Measurements from ENCODE around the gene PWWP2B.

Gene PWWP2B

DNA sequence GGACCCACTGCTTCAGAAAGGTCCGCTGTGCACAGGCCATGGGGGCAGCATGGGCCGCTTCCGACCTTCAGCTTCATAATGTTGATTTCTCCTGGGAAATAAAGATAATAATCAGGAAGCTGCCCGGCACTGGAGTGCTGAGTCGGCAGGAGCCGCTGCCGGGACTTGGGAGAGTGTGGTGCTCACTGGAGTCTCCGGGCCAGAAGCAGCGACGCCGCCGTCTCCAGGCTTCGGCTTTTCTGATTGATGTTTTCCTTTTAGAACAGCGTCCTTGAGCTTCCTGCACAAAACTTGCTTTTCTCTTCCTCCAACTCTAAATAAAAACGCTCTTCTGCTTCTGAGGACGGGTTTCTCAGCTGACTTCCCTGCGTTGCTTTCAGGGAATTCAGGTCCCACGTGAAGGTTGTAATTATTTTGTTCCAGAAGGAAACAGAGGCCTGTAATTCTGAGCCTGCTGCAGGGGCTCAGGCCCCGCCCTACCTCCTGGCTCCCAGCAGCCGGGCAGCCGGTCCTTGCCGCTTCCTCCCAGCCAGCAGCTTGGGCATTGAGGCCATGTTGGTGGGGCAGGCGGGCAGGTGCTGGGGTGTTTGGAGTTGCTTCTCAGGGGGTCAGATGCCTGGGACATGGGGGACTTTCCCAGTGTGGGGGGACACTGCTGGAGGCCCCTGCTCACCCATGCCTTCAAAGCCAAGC lies 14.7 kb downstream of the PWWP2B start:
- H3K4me3 ChIP-seq (ENCODE audit: insufficient read depth, low read depth, low read length) = no peak overlapping the region
- no peaks in the 10 kb centered on the region for H3K9me3 ChIP-seq (ENCODE audit: control insufficient read depth, low read length)
- H3K27ac ChIP-seq (ENCODE audit: insufficient read depth, low read depth, low read length, poor library complexity, severe bottlenecking) = no peak overlapping the region
- no peaks in the 10 kb centered on the region for H3K27me3 ChIP-seq (ENCODE audit: control insufficient read depth, insufficient read depth, low read length, poor library complexity, severe bottlenecking)
- no peaks in the 10 kb centered on the region for H3K36me3 ChIP-seq (ENCODE audit: control insufficient read depth, insufficient read depth, low read length)
- 79 to 82% methylated on average over 23 of the region's 23 CpGs for WGBS, 2 experiments
- peaks cover 37% of the 10 kb centered on the region for H3K4me1 ChIP-seq (ENCODE audit: control insufficient read depth, insufficient read depth, low read length)

DNA sequence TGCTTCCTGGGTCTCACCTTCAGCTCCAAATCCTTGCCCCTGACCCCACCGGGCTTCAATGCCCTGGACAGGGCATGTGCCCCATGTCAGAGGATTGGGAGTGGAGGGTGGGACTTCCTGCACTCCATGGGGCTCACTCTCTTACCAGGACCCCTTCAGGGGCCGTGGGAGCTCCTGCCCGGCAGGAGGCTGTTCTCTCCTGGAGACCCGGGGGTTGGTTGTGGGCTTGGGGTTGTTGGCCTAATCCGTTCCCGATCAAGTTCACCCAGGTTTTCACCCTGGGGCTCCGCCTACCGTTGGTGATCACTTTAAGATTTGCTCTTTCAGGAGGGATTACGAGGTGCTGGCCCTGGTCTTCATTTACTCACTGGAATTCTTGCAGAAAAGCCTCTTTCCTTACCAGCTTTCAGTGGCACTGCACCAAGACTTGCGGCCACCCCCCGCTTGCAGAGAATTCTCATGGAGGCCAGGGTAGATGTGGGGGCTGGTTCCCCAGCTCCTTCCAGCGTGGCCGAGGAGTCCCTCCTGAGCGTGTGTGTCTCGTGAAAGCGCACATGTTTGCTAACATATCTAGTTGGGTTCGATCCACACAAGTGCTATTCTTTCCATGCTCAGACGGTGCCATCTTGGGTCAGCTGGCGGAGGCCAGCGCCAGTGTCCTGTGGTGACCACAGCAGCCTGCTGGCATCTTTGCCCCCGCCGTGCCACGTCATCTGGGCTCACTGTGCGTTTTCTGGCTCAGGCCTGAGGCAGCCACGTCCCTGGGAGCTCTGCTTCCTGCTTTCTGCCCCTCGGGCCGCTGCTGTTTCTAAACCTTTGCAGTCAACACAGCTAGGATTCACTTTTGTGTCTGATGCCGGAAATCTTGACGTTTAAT lies 15.6 kb downstream of the PWWP2B start:
- whole genome bisulfite sequencing, 2 experiments = 91 to 92% methylated on average over 27 of the region's 29 CpGs
- no peaks in the 10 kb centered on the region for H3K27me3 ChIP-seq (ENCODE audit: control insufficient read depth, insufficient read depth, low read length, poor library complexity, severe bottlenecking)
- no peaks in the 10 kb centered on the region for H3K36me3 ChIP-seq (ENCODE audit: control insufficient read depth, insufficient read depth, low read length)
- H3K4me3 ChIP-seq (ENCODE audit: insufficient read depth, low read depth, low read length) = no peak overlapping the region
- no peaks in the 10 kb centered on the region for H3K9me3 ChIP-seq (ENCODE audit: control insufficient read depth, low read length)
- no peak overlapping the region for H3K27ac ChIP-seq (ENCODE audit: insufficient read depth, low read depth, low read length, poor library complexity, severe bottlenecking)
- peaks cover 37% of the 10 kb centered on the region for H3K4me1 ChIP-seq (ENCODE audit: control insufficient read depth, insufficient read depth, low read length)

DNA sequence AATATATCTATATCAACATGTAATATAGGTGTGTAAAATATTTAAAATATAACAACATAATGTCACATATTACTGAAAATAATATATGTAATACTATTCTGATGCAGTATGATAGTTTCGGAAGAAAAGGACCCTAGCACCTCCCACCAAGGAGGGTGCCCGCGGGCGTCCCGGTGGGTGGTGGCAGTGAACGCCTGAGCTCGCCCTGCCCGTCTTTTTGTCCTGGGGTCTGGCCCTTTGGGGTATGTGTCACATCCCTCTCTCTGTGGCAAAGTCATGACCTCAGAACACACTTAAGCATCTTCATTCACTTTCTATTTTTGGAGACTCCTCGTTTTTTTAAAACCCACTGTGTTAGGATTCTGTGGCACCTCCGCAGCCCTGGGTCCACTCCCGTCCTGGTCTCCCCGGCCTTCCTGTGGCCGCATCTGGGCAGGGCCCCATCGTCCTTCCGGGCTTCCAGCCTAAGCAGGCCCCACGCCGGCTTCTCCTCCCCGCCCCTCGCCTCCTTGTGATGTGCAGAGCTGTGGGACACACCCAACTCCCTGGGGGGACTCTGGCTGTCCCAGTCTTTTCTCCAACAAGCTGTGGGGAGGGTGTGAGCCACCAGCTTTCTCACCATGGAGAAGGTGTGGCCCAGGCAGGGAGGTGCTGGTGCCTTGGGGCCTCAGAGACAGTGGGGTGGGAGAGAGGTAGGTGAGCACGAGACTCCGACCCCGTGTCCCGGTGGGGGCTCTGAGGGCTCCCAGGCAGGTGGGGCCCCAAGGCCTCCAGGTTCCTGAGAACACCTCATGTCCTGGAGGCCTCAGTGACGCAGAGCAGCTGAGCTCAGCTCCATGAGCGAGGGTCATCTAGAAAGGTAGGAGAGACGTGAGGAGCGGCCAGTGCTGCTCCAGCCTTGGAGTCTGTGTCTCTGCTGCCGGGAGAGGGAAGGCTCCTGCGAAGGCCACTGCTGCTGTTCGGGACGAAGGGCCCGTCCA lies 16.5 kb downstream of the PWWP2B start:
- Histone ChIP-seq H3K4me3 (ENCODE audit: insufficient read depth, low read depth, low read length) (no peak overlapping the region), H3K9me3 (ENCODE audit: control insufficient read depth, low read length) (no peaks in the 10 kb centered on the region), H3K27ac (ENCODE audit: insufficient read depth, low read depth, low read length, poor library complexity, severe bottlenecking) (no peak overlapping the region), H3K4me1 (ENCODE audit: control insufficient read depth, insufficient read depth, low read length) (peaks cover 36% of the 10 kb centered on the region), H3K36me3 (ENCODE audit: control insufficient read depth, insufficient read depth, low read length) (no peaks in the 10 kb centered on the region), H3K27me3 (ENCODE audit: control insufficient read depth, insufficient read depth, low read length, poor library complexity, severe bottlenecking) (no peaks in the 10 kb centered on the region)
- 88 to 90% methylated on average over 32 of the region's 32 CpGs for WGBS, 2 experiments

DNA sequence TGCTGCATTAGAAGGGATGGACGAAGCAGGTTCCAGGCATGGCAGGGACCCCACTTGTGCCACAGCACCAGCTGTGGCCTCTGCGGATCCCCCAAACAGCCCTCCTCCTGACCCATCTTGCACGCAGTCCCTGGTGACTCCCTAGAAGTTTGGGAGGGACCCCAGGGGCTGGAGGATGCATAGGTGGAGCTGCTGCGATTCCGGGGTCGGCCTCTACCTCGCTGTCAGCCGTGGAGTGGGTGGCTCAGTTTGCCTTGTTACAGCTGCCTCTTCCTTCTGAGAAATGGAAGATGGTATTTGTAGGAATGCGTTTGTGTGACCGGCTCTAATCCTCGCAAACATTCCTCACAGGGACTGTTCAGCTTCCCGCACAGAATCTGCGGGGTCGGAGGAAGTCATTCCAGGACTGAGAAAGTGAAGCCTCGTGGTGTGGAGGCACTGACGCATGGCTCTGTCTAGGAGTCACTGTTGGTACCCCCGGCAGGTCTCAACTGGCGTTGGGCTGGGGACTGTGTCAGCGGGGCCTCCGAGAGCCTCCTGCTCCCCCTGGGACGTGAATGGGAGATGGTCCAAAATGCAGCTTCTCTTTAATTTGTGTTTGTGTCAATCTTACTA lies 17.5 kb downstream of the PWWP2B start:
- H3K27ac ChIP-seq (ENCODE audit: insufficient read depth, low read depth, low read length, poor library complexity, severe bottlenecking) = no peak overlapping the region
- H3K4me3 ChIP-seq (ENCODE audit: insufficient read depth, low read depth, low read length) = no peak overlapping the region
- no peaks in the 10 kb centered on the region for H3K36me3 ChIP-seq (ENCODE audit: control insufficient read depth, insufficient read depth, low read length)
- H3K4me1 ChIP-seq (ENCODE audit: control insufficient read depth, insufficient read depth, low read length) = peaks cover 40% of the 10 kb centered on the region
- no peaks in the 10 kb centered on the region for H3K9me3 ChIP-seq (ENCODE audit: control insufficient read depth, low read length)
- H3K27me3 ChIP-seq (ENCODE audit: control insufficient read depth, insufficient read depth, low read length, poor library complexity, severe bottlenecking) = no peaks in the 10 kb centered on the region
- WGBS, 2 experiments = 91 to 94% methylated on average over 21 of the region's 21 CpGs

DNA sequence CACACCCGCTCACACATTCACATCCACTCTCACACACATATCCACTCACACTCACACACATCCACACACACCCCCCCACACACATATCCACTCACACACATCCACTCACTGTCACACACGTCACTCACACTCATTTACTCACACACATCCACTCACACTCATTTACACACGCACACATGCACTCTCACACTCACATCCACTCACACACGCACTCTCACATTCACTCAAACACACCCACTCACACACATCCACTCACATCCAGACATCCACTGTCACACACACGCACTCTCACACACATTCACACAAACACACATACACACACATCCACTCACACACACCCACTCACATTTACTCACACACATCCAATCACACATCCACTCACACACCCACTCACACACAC lies 18.3 kb downstream of the PWWP2B start:
- Histone ChIP-seq H3K4me3 (ENCODE audit: insufficient read depth, low read depth, low read length) (no peak overlapping the region), H3K27ac (ENCODE audit: insufficient read depth, low read depth, low read length, poor library complexity, severe bottlenecking) (no peak overlapping the region), H3K4me1 (ENCODE audit: control insufficient read depth, insufficient read depth, low read length) (peaks cover 40% of the 10 kb centered on the region), H3K27me3 (ENCODE audit: control insufficient read depth, insufficient read depth, low read length, poor library complexity, severe bottlenecking) (no peaks in the 10 kb centered on the region), H3K36me3 (ENCODE audit: control insufficient read depth, insufficient read depth, low read length) (no peaks in the 10 kb centered on the region), H3K9me3 (ENCODE audit: control insufficient read depth, low read length) (no peaks in the 10 kb centered on the region)
- 88 to 92% methylated on average over 5 of the region's 5 CpGs for WGBS, 2 experiments

DNA sequence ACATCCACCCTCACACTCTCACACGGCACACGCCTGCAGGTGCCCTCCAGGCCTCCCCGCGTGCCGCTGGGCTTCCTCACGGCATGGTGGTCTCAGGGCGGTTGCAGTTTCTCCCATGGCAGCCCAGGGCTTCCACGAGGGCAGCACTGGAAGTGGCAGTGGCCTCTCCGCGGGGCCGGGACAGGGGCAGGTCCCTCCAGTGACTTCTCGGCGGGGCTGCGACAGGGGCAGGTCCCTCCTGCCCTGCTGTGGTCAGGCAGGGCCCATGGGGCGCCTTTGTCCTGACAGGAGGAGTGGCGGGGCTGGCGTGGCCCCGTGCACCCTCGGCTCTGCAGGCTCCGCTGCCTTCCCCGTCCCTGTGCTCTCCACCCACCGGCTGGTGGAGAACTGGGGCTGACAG lies 19.0 kb downstream of the PWWP2B start:
- Histone ChIP-seq H3K4me1 (ENCODE audit: control insufficient read depth, insufficient read depth, low read length) (peaks cover 45% of the 10 kb centered on the region), H3K4me3 (ENCODE audit: insufficient read depth, low read depth, low read length) (no peak overlapping the region), H3K27me3 (ENCODE audit: control insufficient read depth, insufficient read depth, low read length, poor library complexity, severe bottlenecking) (no peaks in the 10 kb centered on the region), H3K36me3 (ENCODE audit: control insufficient read depth, insufficient read depth, low read length) (no peaks in the 10 kb centered on the region), H3K9me3 (ENCODE audit: control insufficient read depth, low read length) (no peaks in the 10 kb centered on the region), H3K27ac (ENCODE audit: insufficient read depth, low read depth, low read length, poor library complexity, severe bottlenecking) (peak overlapping the region; percentile 36)
- WGBS, 2 experiments = 89% methylated on average over 22 of the region's 22 CpGs

DNA sequence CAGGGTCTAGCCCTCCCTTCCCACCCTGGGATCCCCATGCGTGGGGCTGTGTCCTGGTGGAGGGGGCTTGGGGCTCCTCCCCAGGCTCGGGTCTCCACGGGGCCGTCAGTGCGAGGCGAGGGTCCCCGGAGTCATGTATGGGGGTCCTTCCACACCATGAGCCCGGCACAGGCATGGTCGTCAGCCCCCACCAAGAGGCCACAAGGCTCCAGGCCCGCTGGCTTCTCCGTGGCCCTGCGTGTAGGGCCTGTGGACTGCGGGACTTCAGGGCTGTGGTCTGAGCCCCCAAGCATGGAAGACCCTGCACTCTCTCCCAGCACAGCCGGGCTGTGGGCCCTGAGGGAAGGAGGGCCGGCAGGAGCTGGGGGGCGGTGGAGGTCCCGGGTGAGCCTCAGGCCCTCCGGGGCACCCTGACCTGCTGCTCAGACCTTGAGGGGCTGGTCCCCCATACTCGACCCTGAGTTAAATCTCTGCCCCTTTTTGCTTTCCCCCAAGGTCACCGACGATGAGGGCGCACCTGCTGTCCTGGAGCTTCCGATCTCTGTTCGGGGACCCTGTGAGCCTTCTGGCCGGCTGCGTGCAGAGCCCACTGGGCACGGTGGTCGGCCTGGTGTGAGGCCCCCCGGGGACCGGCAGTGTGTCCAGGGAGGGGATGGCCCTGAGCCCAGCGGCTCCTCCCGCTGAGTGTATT lies 19.7 kb downstream of the PWWP2B start:
- H3K9me3 ChIP-seq (ENCODE audit: control insufficient read depth, low read length) = no peaks in the 10 kb centered on the region
- no peaks in the 10 kb centered on the region for H3K36me3 ChIP-seq (ENCODE audit: control insufficient read depth, insufficient read depth, low read length)
- H3K4me1 ChIP-seq (ENCODE audit: control insufficient read depth, insufficient read depth, low read length) = peaks cover 52% of the 10 kb centered on the region
- no peaks in the 10 kb centered on the region for H3K27me3 ChIP-seq (ENCODE audit: control insufficient read depth, insufficient read depth, low read length, poor library complexity, severe bottlenecking)
- H3K27ac ChIP-seq (ENCODE audit: insufficient read depth, low read depth, low read length, poor library complexity, severe bottlenecking) = no peak overlapping the region
- 93% methylated on average over 32 of the region's 32 CpGs for WGBS, 2 experiments
- H3K4me3 ChIP-seq (ENCODE audit: insufficient read depth, low read depth, low read length) = no peak overlapping the region

DNA sequence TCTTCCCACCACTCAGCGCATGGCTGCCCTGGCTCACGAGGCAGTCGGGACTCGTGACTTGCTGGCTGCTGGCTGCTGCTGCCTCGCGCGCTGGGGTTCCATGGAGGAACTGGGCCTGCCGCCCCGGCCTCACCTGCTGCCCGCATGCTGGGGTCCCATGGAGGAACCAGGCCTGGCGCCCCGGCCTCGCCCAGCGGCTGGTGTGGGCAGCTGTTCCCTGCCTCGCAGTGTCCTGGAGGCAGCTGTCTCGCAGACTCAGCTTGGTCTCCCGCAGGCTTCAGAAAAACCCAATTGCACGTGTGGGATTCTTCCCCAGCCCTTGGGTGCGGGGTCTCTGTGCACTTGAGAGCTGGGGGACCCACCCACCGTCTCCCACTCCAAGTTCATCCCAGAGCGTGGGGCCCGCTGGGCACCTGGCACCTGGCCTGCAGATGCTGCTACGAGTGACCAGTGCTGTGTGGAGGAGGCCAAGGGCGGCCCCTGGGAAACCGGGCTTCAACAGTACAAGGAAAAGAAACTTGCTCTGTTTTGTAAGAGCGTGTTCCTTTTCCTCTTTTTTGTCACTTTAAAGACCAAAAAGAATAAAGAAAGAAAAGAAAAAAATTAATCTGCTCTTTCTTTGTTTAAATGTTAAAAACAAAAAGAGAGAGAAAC lies 20.4 kb downstream of the PWWP2B start:
- peaks cover 57% of the 10 kb centered on the region for H3K4me1 ChIP-seq (ENCODE audit: control insufficient read depth, insufficient read depth, low read length)

DNA sequence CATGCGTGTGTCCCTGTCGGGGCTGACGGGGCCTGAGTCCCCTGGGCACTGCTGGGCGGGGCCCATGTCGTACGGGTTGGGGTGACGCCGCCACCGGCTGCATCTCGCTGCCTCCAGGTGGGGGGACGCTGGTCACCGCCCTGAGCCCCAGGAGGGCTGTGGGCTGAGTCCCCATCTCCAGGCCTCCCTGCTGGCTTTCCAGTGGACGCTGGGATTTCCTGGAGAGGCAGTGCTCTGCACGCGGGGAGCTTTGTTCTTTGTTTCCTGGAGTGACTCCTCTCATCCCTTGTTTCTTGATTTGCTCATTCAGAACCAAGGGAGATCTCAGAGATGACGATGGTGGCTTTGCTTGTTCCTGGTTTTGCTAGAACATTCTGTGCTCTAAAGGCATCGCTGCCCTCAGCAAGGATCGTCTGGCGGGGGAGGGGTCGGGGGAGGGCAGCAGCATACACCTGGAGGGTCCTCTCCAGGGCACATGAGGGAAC lies 21.0 kb downstream of the PWWP2B start:
- no peak overlapping the region for H3K27ac ChIP-seq (ENCODE audit: insufficient read depth, low read depth, low read length, poor library complexity, severe bottlenecking)
- no peak overlapping the region for H3K4me3 ChIP-seq (ENCODE audit: insufficient read depth, low read depth, low read length)
- peaks cover 63% of the 10 kb centered on the region for H3K4me1 ChIP-seq (ENCODE audit: control insufficient read depth, insufficient read depth, low read length)
- H3K36me3 ChIP-seq (ENCODE audit: control insufficient read depth, insufficient read depth, low read length) = no peaks in the 10 kb centered on the region
- no peaks in the 10 kb centered on the region for H3K27me3 ChIP-seq (ENCODE audit: control insufficient read depth, insufficient read depth, low read length, poor library complexity, severe bottlenecking)
- 70 to 76% methylated on average over 20 of the region's 20 CpGs for WGBS, 2 experiments
- H3K9me3 ChIP-seq (ENCODE audit: control insufficient read depth, low read length) = no peaks in the 10 kb centered on the region

More for the DNA sequence above, 20.4 kb downstream of the PWWP2B start:
- no peak overlapping the region for H3K4me3 ChIP-seq (ENCODE audit: insufficient read depth, low read depth, low read length)
- no peaks in the 10 kb centered on the region for H3K36me3 ChIP-seq (ENCODE audit: control insufficient read depth, insufficient read depth, low read length)
- WGBS, 2 experiments = 93% methylated on average over 25 to 26 of the region's 26 CpGs
- no peaks in the 10 kb centered on the region for H3K27me3 ChIP-seq (ENCODE audit: control insufficient read depth, insufficient read depth, low read length, poor library complexity, severe bottlenecking)
- no peak overlapping the region for H3K27ac ChIP-seq (ENCODE audit: insufficient read depth, low read depth, low read length, poor library complexity, severe bottlenecking)
- no peaks in the 10 kb centered on the region for H3K9me3 ChIP-seq (ENCODE audit: control insufficient read depth, low read length)

All from ectodermal cell (in vitro differentiated cells).